Ovary (tissue), 9 donors: ENCODE results near the gene ASB16. TPM values are rescaled to one million over a fixed set of nuclear protein-coding genes. Genes with fewer than 3 reads are reported as not detected.

ENCODE experiments used
- DNase-seq, 5 donors: peaks; one replicate each; pipeline ENCODE4 v3.0.0-alpha.2; 2019 to 2020
- H3K27ac ChIP-seq, 2 donors: fragments of 200-600 bp; one replicate each; pipeline versions ENCODE4 v1.5.1 to v1.8.0; 2019 to 2022
- H3K27me3 ChIP-seq: fragments of 200-600 bp; one replicate; pipeline ENCODE4 v1.8.0; 2022
- H3K36me3 ChIP-seq: fragments of 200-600 bp; sonication (generic); one replicate; pipeline ENCODE4 v1.5.1; 2019
- H3K4me1 ChIP-seq: one replicate; pipeline ENCODE4 v1.8.1; 2013; ENCODE audit warnings: mild to moderate bottlenecking, moderate library complexity; ENCODE audit not compliant: insufficient read depth
- H3K4me3 ChIP-seq: fragments of 200-600 bp; sonication (generic); one replicate; pipeline ENCODE4 v1.5.1; 2017
- H3K9me3 ChIP-seq, 2 donors: fragments of 200-600 bp in 1 of 2; sonication (generic) in 1 of 2; one replicate each; pipeline versions ENCODE4 v1.5.1 to v1.8.1; 2013 to 2019; ENCODE audit warnings: mild to moderate bottlenecking in 1 of 2, moderate library complexity in 1 of 2
- CTCF ChIP-seq, 3 donors: fragments of 450-650 bp in 2 of 3; fragments of 200-600 bp in 1 of 3; IDR thresholded peaks; one replicate each; pipeline versions ENCODE4 v1.5.1 to v1.8.0; 2016 to 2022; ENCODE audit warnings: antibody characterized with exemption in 3 of 3, mild to moderate bottlenecking in 1 of 3
- EP300 ChIP-seq: sonication (generic); formaldehyde crosslinking; IDR thresholded peaks from one replicate; pipeline ENCODE4 v1.6.1; 2017; ENCODE audit warnings: antibody characterized with exemption
- POLR2A ChIP-seq: fragments of 450-650 bp; IDR thresholded peaks from one replicate; pipeline ENCODE4 v1.6.1; 2017; ENCODE audit warnings: antibody characterized with exemption, mild to moderate bottlenecking, moderate library complexity
- WGBS, 3 donors: extraction: QIAGEN DNeasy Blood & Tissue Kit in 1 of 3; methylation state at CpG; one replicate each; pipeline versions ENCODE4 v1.1.5 to v1.1.7; 2013 to 2017; 5-methylcytosine and 5-hydroxymethylcytosine counted together
- intact Hi-C, 4 donors: fragments of 100-400 bp; cut with DNase I; formaldehyde crosslinking; loops; one replicate each; pipeline versions ENCODE4 v1.11.0 to v1.15.1; 2022 to 2023
- polyA plus RNA-seq, 2 donors: library from polyadenylated mRNA; stranded (reverse); fragments of 200-250 nt in 1 of 2; fragments of 350-450 nt in 1 of 2; fragmentation: Illumina TruSeq in 1 of 2; extraction: RNeasy Lipid Tissue Mini Kit (QIAGEN cat#74804) in 1 of 2; gene quantifications; one replicate each; pipeline ENCODE4 v1.2.3, GENCODE V29; 2013 to 2014
- total RNA-seq, 7 donors: library from RNA; depleted of rRNA in 2 of 7; stranded (reverse); fragments of >200 nt in 2 of 7; fragmentation: NEBNext Ultra II Directional in 3 of 7; extraction: Animal tissue kit (Norgen Biotek cat#: 25700) in 3 of 7; gene quantifications; one replicate each; pipeline versions ENCODE4 v1.1.0 to v1.2.4, GENCODE V29; 2016 to 2023
- donor health status: DM: no; HTN: no; CAD: no; lungs with moderate emphysema.
- donor health status: DM: no; HTN: no; CAD: no.
- donor health status: Bipolar disorder and iron deficiency.
- donor health status: DM: yes; HTN: yes; CAD: no.
- donor health status: DM: no; HTN: no; CAD: no.
- donor health status: DM: yes; HTN: yes; CAD: no.

ASB16 gene
- total and polyA plus RNA-seq, 9 donors: 0.10 to 1.8 (median 0.98) TPM; not detected in 1

GRCh38 chr17:44191369-44191768 is 20.9 kb downstream of the ASB16 start:
- 44 to 51% (median 49%) methylated on average over 5 of the region's 5 CpGs for WGBS, 3 donors
- H3K4me3 ChIP-seq: no peak overlapping the region
- intact Hi-C loops: no loop called here
- no peaks in the 10 kb centered on the region for H3K36me3 ChIP-seq
- H3K27me3 ChIP-seq: no peaks in the 10 kb centered on the region
- H3K4me1 ChIP-seq: peaks cover 1% of the 10 kb centered on the region
- TF ChIP-seq CTCF (IDR thresholded peaks at IDR 0.05) (no peak), POLR2A (no peak), EP300 (no peak)
- H3K9me3 ChIP-seq: no peaks in the 10 kb centered on the region
- DNase-seq: no peak
- no peak overlapping the region for H3K27ac ChIP-seq

- intact Hi-C loops: no loop called here
- TF ChIP-seq POLR2A (no peak), EP300 (no peak), CTCF (IDR thresholded peaks at IDR 0.05) (no peak)
- H3K27ac ChIP-seq: no peak overlapping the region
Measured at GRCh38 chr17:44191941-44192496, 21.5 kb downstream of the ASB16 start.

GRCh38 chr17:44192750-44193149 is 22.2 kb downstream of the ASB16 start:
- TF ChIP-seq POLR2A: no peak
- no peak for TF ChIP-seq CTCF (IDR thresholded peaks at IDR 0.05)
- no peak for TF ChIP-seq EP300
- intact Hi-C loops: no loop called here
- no peak for DNase-seq
- Histone ChIP-seq H3K36me3 (no peaks in the 10 kb centered on the region), H3K9me3 (no peaks in the 10 kb centered on the region), H3K27ac (no peak overlapping the region), H3K4me1 (peaks cover 1% of the 10 kb centered on the region), H3K27me3 (no peaks in the 10 kb centered on the region), H3K4me3 (no peak overlapping the region)
- WGBS, 3 donors: 85 to 88% (median 86%) methylated on average over 5 of the region's 5 CpGs

More at GRCh38 chr17:44191941-44192496, 21.5 kb downstream of the ASB16 start:
- no peak for DNase-seq
- 52 to 59% (median 54%) methylated on average over 7 of the region's 7 CpGs for WGBS, 3 donors
- Histone ChIP-seq H3K27me3 (no peaks in the 10 kb centered on the region), H3K36me3 (no peaks in the 10 kb centered on the region), H3K9me3 (no peaks in the 10 kb centered on the region), H3K4me1 (peaks cover 1% of the 10 kb centered on the region), H3K4me3 (no peak overlapping the region)

- H3K9me3 ChIP-seq: no peaks in the 10 kb centered on the region
- no peaks in the 10 kb centered on the region for H3K4me1 ChIP-seq
- H3K27ac ChIP-seq: no peak overlapping the region
- intact Hi-C loops: no loop called here
- H3K36me3 ChIP-seq: no peaks in the 10 kb centered on the region
- no peak overlapping the region for H3K4me3 ChIP-seq
- no peak for TF ChIP-seq EP300
- TF ChIP-seq POLR2A: no peak
- no peak for TF ChIP-seq CTCF (IDR thresholded peaks at IDR 0.05)
- H3K27me3 ChIP-seq: no peaks in the 10 kb centered on the region
- no peak for DNase-seq
- WGBS, 3 donors: 83 to 87% (median 85%) methylated on average over 14 of the region's 14 CpGs
Measured at GRCh38 chr17:44193326-44194084, 23.0 kb downstream of the ASB16 start.
